ENCODE data around the gene PSMD4.

PSMD4 gene

GRCh38 chr1:151311011-151311410, 56.5 kb downstream of the PSMD4 start:
- no peak for TF ChIP-seq EP300 (IDR thresholded peaks at IDR 0.05; ENCODE audit: borderline replicate concordance)
- no peak for TF ChIP-seq NFIC (IDR thresholded peaks at IDR 0.05)
- TF ChIP-seq REST (IDR thresholded peaks at IDR 0.05; ENCODE audit: low read depth) = no peak

DNA sequence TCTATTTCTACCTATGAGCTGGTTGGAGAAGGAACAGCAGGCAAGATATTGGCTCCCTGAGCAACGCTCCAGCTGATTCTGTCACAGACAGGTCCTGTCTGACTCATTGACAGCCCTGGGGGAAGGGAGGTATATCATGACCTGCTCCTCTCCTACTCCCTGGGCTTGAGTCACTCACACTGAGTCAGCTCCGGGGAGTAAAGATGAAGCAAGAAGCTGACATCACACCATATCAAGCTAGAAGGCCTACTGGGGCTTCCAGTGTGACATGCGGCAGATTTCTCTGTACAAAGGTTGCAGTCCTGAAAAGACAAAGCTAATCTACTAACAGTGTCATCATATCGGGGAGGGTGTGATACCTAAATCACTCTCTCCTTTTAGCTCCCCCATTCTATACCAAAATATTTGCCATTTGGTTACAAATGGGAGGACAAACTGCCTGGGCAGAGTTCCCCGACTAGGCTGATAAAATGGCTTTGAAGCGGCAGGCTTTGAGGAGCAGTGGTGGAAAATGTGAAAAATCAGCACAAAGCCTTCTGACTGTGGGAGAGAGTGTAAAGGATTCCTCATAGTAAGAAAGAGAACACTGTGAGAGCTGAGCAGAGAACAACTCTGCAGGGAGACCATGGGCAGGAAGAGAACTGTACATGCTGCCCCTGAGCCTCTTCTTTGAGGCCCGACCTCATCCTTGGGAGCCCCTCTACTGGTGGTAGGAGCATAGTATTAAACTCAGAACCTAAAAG, 57.2 kb downstream of the PSMD4 start:
- TF ChIP-seq NFIC (IDR thresholded peaks at IDR 0.05) (peak; percentile 33; the same call in 1 of the 2 replicates), MAX (IDR thresholded peaks at IDR 0.05) (no peak; the same call in 1 of the 2 replicates), RAD21 (IDR thresholded peaks at IDR 0.05; ENCODE audit: low read depth) (no peak), USF1 (IDR thresholded peaks at IDR 0.05) (no peak), FOXM1 (IDR thresholded peaks at IDR 0.05; ENCODE audit: borderline replicate concordance, low read depth) (no peak), TCF12 (IDR thresholded peaks at IDR 0.05; ENCODE audit: low read depth) (peak; percentile 58; the same call in 1 of the 2 replicates), EP300 (IDR thresholded peaks at IDR 0.05; ENCODE audit: borderline replicate concordance) (no peak), CEBPB (IDR thresholded peaks at IDR 0.05) (peak; percentile 85), EGR1 (IDR thresholded peaks at IDR 0.05) (no peak), TAF1 (IDR thresholded peaks at IDR 0.05; ENCODE audit: low read depth) (no peak)

GRCh38 chr1:151312411-151312810, 57.9 kb downstream of the PSMD4 start:
- TF ChIP-seq TCF12 (IDR thresholded peaks at IDR 0.05; ENCODE audit: low read depth) (no peak), MAX (IDR thresholded peaks at IDR 0.05) (no peak)

- TF ChIP-seq TCF12 (IDR thresholded peaks at IDR 0.05; ENCODE audit: low read depth) (no peak), TAF1 (IDR thresholded peaks at IDR 0.05; ENCODE audit: low read depth) (no peak), MAX (IDR thresholded peaks at IDR 0.05) (no peak), EP300 (IDR thresholded peaks at IDR 0.05; ENCODE audit: borderline replicate concordance) (no peak), YY1 (IDR thresholded peaks at IDR 0.05; ENCODE audit: low read depth) (no peak), FOXM1 (IDR thresholded peaks at IDR 0.05; ENCODE audit: borderline replicate concordance, low read depth) (no peak), CREB1 (IDR thresholded peaks at IDR 0.05; ENCODE audit: low read depth) (no peak), NFIC (IDR thresholded peaks at IDR 0.05) (no peak), EGR1 (IDR thresholded peaks at IDR 0.05) (no peak), TEAD4 (IDR thresholded peaks at IDR 0.05) (no peak), REST (IDR thresholded peaks at IDR 0.05; ENCODE audit: low read depth) (no peak)
These were observed 58.3 kb downstream of the PSMD4 start for GRCh38 chr1:151312826-151313225.

DNA sequence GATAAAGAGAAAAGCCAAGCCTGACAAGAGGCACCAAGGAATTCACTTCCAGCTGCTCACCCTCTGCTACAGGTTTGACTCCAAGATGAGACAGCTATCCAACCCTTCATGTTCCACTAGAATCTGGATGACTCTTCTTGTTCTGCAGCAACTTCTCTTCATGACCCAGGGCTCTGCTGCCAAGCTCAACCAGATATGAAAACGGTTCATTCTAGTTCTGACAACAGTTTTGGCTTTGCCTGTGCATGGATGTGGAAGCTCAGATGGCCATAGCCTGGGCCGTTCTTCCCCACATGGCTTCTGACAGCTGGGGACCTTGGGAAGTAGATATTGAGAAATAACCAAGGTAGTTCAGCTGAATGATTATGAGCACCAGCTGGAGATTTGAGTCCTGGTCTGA, 59.0 kb downstream of the PSMD4 start:
- TF ChIP-seq RAD21 (IDR thresholded peaks at IDR 0.05; ENCODE audit: low read depth) = no peak
- no peak for TF ChIP-seq USF1 (IDR thresholded peaks at IDR 0.05)
- no peak for TF ChIP-seq EP300 (IDR thresholded peaks at IDR 0.05; ENCODE audit: borderline replicate concordance)
- TF ChIP-seq YY1 (IDR thresholded peaks at IDR 0.05; ENCODE audit: low read depth) = no peak
- no peak for TF ChIP-seq MAX (IDR thresholded peaks at IDR 0.05)
- TF ChIP-seq REST (IDR thresholded peaks at IDR 0.05; ENCODE audit: low read depth) = no peak
- no peak for TF ChIP-seq EGR1 (IDR thresholded peaks at IDR 0.05)
- no peak for TF ChIP-seq ZBTB7A (IDR thresholded peaks at IDR 0.05; ENCODE audit: low read depth)
- no peak for TF ChIP-seq TEAD4 (IDR thresholded peaks at IDR 0.05)
- no peak for TF ChIP-seq CREB1 (IDR thresholded peaks at IDR 0.05; ENCODE audit: low read depth)
- no peak for TF ChIP-seq CEBPB (IDR thresholded peaks at IDR 0.05)
- TF ChIP-seq TCF12 (IDR thresholded peaks at IDR 0.05; ENCODE audit: low read depth) = no peak
- TF ChIP-seq FOXM1 (IDR thresholded peaks at IDR 0.05; ENCODE audit: borderline replicate concordance, low read depth) = no peak
- no peak for TF ChIP-seq NFIC (IDR thresholded peaks at IDR 0.05)
- TF ChIP-seq TAF1 (IDR thresholded peaks at IDR 0.05; ENCODE audit: low read depth) = no peak

Data from Ishikawa (cell line).